SW 1271 (cell line): ENCODE measurements around the gene GRK1.

ENCODE experiments used
- DNase-seq, 2 experiments: peaks; one replicate each; lab custom pipeline; 2025; lab: John Stamatoyannopoulos, UW

The GRK1 gene

DNA sequence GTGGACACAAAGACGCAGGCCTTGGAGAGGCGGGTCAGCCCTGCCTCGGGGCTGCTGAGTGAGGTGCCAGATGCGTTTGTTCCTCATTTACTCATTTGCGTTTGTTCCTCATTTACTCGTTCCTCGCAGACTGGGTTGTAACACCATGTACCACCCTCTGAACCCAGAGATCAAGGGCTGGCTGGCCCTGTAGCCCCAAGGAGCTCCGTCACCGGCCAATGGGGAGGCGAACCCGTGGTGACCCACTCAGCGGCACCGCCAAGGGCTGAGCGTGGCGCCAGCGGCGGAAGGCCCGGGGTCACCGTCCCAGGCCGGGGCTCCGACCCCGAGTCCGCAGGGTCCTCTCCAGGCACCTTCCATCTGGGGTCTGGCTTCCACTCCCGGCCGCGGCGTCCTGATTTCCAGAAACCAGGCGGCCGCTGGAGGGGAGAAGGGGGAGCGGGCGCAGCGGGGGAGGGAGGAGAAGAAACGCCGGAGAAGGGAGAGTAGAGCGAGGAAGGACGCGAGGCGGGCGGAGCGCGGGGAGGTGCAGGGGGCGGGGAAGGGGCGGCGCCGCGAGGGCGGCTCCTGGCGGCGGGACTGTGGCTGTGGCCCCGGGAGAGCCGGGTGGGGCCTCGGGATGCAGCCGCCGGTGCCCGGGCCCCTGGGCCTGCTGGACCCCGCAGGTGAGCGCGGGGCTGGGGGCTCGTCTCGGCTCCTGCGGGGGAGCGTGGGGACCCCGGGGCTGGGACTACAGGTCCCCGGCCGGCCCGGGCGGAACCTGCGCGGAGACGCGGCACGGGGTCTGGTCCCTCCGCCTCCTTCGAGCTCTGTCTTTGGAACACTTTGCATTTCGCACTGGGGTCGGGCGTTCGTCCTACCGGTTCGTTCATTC, 91.9 kb downstream of the GRK1 start, which contains the start of gene TMEM255B:
TSS of gene TMEM255B (plus strand) at position 576 of the 874 bp plus-strand sequence. CDS start at position 620, 44 bp downstream.
- DNase-seq, result peak in 1 of 2 experiments; percentile 2

GRCh38 chr13:113759525-113760137, 92.6 kb downstream of the GRK1 start:
- no peak for DNase-seq

DNA sequence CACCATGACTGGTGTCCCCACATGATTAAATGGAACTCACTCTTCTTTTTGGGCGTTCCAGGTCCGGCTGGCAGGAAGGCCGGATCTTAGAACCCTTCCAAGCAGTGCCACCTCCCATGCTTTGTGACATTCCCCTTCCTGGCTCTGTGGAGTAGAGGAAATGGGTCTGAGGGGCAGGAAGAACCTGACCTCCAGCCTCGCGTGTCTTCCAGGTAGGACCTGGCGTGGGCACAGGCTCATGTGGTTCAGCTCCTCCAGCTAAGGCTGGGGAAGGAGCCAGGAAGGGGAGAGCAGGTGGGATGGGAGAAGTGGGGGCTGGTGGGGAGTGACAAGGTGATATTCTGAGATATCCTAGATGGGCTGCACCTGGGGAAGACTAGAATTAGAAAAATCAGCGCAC, 94.1 kb downstream of the GRK1 start:
- no peak for DNase-seq

GRCh38 chr13:113762075-113762474, 95.1 kb downstream of the GRK1 start:
- DNase-seq, result no peak

DNA sequence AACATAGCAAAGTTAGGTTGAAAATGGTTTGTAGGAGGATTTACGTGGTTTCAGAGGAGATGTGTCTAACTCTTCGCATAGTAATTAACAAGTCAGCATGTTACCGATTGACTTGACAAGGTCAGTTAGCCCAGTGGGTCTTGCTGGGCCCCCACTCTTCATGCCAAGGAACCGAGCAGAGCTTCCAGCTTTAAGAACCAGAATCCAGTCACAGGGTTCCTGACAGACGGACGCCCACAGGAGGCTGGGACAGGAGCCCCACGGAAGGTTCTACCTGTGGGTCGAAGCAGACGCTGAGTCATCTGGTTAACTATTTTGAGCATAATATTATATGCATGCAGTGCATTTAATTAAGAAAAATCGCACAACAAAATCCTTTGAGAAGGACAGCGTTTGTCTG, 95.5 kb downstream of the GRK1 start:
- DNase-seq, result no peak

DNA sequence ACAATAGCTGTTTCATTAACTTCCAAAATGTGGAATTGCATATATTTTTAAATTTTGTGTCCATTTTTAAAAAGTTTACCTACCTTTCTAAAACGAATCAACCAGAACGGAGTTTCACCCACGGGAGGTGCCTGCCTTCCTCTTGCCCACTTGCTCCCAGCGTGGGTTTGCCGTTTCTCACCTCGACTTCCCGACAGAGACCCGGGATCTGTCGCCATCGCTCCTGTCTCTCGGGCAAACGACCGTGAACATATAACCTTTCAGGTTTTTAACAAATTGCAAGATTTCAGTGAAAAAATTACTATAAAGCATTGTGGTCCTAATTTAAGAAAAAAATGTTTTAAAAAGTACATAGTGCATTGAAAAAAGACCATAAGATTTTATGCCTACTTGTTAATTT, 96.2 kb downstream of the GRK1 start:
- DNase-seq, result no peak

GRCh38 chr13:113763961-113764792, 97.2 kb downstream of the GRK1 start:
- DNase-seq, result no peak

DNA sequence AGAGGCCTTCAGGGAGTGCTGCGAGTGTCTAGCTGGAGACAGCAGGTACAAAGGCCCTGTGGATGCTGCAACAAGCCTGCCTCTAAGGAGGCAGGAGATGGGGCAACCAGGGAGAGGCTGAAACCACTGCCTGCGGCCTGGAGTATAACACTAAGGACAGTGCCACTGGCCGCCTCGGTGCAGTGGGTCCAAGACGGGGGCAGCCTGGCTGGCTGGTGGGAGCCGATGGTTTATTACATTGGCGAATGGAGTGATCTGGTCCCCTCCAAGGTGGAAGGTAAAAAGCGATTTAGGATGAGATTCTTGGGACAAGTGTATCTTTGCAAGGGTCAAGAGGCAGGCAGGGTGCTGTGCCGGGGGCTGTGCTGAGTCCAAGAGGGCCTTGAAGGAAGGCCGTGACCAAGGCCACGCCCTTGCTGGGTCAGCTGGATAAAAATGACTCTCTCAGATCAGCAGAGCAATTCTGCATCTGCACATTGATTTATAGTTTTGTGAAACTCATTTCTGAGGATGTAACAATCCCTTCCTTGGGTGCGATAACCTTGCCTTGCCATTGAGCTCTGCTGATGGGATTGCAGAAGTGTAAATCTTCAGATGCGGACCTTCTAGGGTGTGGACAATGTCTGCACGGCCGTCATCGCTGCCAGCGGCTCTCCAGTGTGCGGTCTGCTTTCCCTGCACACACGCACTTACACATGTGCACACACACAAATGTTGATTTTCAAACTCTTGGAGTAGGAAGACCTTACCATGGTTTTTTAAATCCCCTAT, 98.0 kb downstream of the GRK1 start:
- DNase-seq, result no peak

DNA sequence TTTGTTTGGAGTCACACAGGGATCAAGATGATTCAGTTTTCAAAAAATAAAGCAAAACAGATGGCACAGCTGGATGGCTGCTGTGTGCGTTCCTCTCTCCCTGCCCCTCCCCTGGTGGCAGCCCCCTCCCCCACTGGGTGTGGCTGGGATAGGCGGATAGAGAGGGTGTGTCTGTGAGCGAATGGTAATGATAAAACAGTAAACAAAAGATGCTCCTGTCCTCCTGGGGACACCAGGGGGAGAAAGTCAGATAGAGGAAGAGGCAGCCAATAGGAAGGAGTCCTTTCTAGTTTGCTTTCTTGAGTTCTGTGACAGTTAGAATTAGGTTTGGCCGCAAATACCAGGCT, 98.5 kb downstream of the GRK1 start:
- DNase-seq, result no peak

GRCh38 chr13:113766035-113766800, 99.2 kb downstream of the GRK1 start:
- DNase-seq, result no peak

GRCh38 chr13:113767366-113767765, 100.3 kb downstream of the GRK1 start:
- DNase-seq, result no peak

GRCh38 chr13:113768018-113768905, 101.2 kb downstream of the GRK1 start:
- no peak for DNase-seq

DNA sequence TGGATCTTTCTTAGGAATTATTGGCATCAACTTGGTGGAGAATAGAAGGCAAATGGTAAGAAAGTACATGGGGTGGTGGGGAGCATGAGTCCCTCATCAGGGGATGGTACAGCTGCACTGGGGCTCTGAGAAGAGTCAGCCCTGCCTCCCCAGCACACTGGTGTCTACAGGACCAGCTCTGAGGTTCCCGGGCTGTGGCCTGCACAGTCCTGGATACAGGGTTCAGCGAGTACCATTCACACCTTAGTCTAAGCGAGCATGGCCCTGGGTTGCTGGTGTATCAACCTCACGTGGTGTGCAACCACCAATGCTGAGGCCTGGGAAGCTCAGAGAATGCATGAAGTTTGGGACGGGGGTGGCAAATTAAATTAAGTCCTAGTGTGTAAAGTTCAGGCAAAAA, 102.1 kb downstream of the GRK1 start:
- no peak for DNase-seq

DNA sequence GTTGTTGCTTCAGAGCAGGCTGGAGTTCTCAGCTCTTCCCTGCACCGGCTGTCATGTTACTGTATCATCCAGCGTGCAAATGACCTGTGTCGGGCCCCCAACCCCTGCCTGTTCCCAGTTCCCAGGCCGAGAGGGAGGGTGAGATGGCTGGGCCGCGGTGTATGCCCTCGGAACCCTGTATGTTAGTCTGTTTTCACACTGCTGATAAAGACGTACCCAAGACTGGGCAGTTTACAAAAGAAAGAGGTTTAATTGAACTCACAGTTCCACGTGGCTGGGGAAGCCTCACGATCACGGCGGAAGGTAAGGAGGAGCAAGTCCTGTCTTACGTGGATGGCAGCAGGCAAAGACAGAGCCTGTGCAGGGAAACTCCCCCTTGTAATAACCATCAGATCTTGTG, 102.9 kb downstream of the GRK1 start:
- no peak for DNase-seq

GRCh38 chr13:113770441-113770840, 103.4 kb downstream of the GRK1 start:
- no peak for DNase-seq

- DNase-seq, result no peak
These were observed 103.9 kb downstream of the GRK1 start for GRCh38 chr13:113770937-113771336.

DNA sequence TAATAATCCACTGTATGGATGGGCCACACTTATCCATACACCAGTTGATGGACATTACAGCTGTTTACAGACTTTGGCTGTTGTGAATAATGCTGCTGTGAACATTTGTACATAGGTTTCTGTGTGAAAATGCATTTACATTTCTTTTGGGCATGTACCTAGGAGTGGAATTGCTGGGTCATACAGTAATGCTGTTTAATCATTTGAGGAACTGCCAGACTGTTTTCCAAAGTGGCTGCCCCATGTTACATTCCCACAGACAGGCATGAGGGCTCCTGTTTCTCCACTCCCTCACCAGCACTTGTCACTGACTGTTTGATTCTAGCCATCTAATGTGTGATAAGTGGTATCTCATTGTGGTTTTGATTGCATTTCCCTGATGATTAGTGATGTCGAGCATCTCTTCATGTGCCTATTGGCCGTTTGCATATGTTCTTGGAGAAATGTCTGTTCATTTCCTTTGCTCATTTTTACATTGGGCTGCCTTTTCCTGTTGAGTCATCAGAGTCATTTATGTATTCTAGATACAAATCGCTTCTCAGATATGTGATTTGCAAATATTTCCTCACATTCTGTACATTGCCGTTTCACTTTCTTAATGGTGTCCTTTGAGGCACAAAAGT, 104.8 kb downstream of the GRK1 start:
- no peak for DNase-seq

DNA sequence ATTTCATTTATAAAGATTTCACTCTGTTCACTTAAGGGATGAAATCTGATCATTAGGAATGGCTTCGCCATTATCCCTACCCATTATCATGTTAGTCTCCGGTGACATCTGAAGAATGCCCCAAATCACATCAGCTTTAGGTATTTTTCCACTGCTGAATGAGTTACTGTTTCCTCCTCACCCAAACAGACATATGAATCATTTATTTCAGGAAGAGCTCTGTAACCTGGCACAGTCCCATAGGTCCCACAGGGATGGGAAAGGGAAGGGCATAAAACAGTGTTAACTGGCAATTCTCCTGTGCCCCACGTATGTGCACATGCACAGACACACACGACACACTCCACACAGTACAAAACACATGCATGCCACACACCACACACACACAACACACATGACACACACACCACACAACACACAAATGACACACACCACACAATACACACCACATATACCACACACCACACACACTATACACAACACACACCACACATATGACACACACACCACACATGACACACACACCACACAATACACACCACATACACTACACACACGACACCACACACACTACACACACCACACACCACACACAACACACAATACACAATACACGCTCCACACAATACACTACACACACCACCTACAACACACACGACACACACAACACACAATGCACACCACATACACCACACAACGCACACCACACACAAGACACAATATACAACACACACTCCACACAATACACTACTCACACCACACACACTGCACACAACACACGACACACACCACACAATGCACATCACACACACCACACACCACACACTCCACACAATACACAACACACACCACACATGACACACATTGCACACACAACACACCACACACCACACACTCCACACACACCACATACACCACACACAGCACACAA, 107.4 kb downstream of the GRK1 start:
- DNase-seq, result peak in 1 of 2 experiments; percentile 12
